ENCODE data around the gene HS3ST4. TPM values are rescaled to one million over a fixed set of nuclear protein-coding genes. Genes with fewer than 3 reads are reported as not detected.

HS3ST4 gene
- polyA plus RNA-seq, 1 experiment, result not detected

DNA sequence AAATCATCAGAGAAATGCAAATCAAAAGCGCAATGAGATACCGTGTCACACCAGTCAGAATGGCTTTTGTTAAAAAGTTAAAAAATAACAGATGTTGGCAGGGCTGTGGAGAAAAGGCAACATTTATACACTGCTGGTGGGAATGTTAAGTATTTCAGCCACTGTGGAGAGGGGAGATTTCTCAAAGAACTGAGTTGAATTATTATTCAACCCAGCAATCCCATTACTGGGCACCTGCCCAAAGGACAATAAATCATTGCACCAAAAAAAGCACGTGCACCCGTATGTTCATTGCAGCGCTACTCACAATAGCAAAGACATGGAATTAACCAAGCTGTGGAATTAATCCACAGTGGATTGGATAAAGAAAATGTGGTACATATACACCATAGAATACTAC is 204.7 kb downstream of the HS3ST4 start:
- ChIA-PET CTCF (no interaction called here), POLR2A (no interaction called here)
- DNase-seq (ENCODE audit: low read depth), result no peak
- Histone ChIP-seq H3K4me3 (ENCODE audit: low read depth, low read length) (no peak overlapping the region), H3K36me3 (ENCODE audit: control insufficient read depth, insufficient read depth, low read length) (no peaks in the 10 kb centered on the region), H3K27me3 (ENCODE audit: control insufficient read depth, insufficient read depth, low read length) (no peaks in the 10 kb centered on the region)
- no peak for TF ChIP-seq CTCF (IDR thresholded peaks at IDR 0.05; ENCODE audit: insufficient read depth, low read depth, low read length)

DNA sequence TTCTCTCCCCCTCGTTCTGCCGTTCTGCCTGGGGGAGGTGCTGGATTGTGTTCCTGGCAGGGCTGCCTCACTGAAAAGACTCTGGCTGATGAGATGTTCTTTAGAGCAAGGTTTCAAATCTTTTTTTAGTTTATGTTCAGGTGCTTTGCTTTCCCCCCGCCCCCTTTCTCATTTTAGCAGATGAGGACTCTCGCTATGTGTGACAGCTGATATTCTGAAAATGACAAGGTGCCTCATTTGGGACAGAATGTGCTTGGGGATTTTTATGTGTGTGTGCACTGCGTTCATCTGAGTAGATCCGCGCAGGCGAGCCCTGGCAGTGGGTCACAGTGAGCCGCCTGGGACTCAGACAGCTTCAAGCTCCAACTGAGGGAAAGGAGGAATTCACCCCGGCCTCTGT is 205.9 kb downstream of the HS3ST4 start:
- no peaks in the 10 kb centered on the region for H3K36me3 ChIP-seq (ENCODE audit: control insufficient read depth, insufficient read depth, low read length)
- no peak for TF ChIP-seq CTCF (IDR thresholded peaks at IDR 0.05; ENCODE audit: insufficient read depth, low read depth, low read length)
- POLR2A ChIA-PET, result no interaction called here
- H3K27me3 ChIP-seq (ENCODE audit: control insufficient read depth, insufficient read depth, low read length), result no peaks in the 10 kb centered on the region
- CTCF ChIA-PET, result no interaction called here
- DNase-seq (ENCODE audit: low read depth), result no peak
- no peak overlapping the region for H3K4me3 ChIP-seq (ENCODE audit: low read depth, low read length)

GRCh38 chr16:25905810-25906209 is 214.1 kb downstream of the HS3ST4 start:
- no peak for DNase-seq (ENCODE audit: low read depth)
- no peak for TF ChIP-seq CTCF (IDR thresholded peaks at IDR 0.05; ENCODE audit: insufficient read depth, low read depth, low read length)
- Histone ChIP-seq H3K36me3 (ENCODE audit: control insufficient read depth, insufficient read depth, low read length) (no peaks in the 10 kb centered on the region), H3K4me3 (ENCODE audit: low read depth, low read length) (no peak overlapping the region), H3K27me3 (ENCODE audit: control insufficient read depth, insufficient read depth, low read length) (no peaks in the 10 kb centered on the region)
- ChIA-PET CTCF (no interaction called here), POLR2A (no interaction called here)

DNA sequence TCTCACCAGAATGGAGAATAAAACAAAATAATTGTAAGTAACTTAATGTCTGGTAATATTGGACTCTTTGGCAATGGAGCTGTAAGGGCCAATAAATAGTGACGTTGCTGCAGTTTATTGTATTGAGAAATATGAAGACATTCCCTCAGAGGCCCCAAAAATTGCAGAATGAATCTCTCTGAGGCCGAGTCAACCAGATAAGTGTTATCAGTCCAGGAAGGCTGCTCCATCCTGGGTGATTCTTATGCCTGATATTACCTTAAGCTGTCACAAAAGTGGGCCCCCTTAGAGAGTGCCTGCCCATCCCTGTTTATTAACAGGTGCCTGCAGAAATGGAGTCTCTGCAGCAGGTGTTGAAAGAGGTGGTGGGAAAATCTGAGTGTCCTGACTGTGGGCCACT is 219.2 kb downstream of the HS3ST4 start:
- no peak for DNase-seq (ENCODE audit: low read depth)
- Histone ChIP-seq H3K4me3 (ENCODE audit: low read depth, low read length) (no peak overlapping the region), H3K27me3 (ENCODE audit: control insufficient read depth, insufficient read depth, low read length) (no peaks in the 10 kb centered on the region), H3K36me3 (ENCODE audit: control insufficient read depth, insufficient read depth, low read length) (no peaks in the 10 kb centered on the region)
- no peak for TF ChIP-seq CTCF (IDR thresholded peaks at IDR 0.05; ENCODE audit: insufficient read depth, low read depth, low read length)
- ChIA-PET POLR2A (no interaction called here), CTCF (interaction anchor here (0.7 kb wide), 1 partner anchor 311 kb away, joined by 3 read pairs; no protein-coding TSS in a partner anchor)

DNA sequence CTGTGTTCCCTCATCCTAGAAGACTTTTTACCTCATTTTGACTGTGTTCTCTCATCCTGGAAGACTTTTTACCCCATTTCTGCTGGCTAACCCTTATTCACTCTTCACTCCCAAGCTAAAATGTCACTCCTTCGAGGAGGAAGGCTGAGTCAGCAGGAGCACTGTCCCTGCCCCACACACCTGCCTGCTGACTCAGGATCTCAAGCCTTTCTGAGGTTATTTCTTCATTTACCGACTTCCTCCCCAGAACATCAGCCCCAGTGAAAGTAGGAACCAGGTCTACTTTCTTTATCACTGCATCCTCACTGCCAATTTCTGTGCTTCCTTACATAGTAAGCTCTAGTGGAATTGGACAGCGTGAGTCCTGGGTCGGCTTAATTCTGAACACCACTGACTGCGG is 220.6 kb downstream of the HS3ST4 start:
- no peaks in the 10 kb centered on the region for H3K27me3 ChIP-seq (ENCODE audit: control insufficient read depth, insufficient read depth, low read length)
- ChIA-PET POLR2A (no interaction called here), CTCF (no interaction called here)
- H3K4me3 ChIP-seq (ENCODE audit: low read depth, low read length), result no peak overlapping the region
- H3K36me3 ChIP-seq (ENCODE audit: control insufficient read depth, insufficient read depth, low read length), result no peaks in the 10 kb centered on the region
- no peak for TF ChIP-seq CTCF (IDR thresholded peaks at IDR 0.05; ENCODE audit: insufficient read depth, low read depth, low read length)
- no peak for DNase-seq (ENCODE audit: low read depth)

All from BJ (cell line).